ENCODE measurements around the gene MGA.

MGA gene

DNA sequence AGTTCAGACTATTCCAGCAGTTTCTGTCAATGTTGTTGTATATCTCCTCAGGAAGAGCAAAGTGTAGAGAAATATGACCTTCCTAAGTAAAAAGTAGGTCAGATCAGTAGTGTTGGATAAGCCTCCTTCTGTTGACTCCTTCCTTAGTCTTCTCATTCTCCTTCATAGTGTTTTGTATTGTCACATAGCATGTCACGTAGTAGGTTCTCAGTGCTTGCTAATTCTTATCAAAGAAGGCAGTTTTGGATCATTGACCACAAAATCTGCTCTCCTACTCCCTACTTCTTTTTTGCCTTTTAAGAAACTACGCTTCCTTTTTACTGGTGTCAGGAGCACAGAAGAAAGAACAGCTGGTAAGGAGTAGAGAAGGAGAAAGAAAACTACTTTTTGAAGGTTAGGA is 1.0 kb upstream of the MGA start:
- DNase-seq = no peak

DNA sequence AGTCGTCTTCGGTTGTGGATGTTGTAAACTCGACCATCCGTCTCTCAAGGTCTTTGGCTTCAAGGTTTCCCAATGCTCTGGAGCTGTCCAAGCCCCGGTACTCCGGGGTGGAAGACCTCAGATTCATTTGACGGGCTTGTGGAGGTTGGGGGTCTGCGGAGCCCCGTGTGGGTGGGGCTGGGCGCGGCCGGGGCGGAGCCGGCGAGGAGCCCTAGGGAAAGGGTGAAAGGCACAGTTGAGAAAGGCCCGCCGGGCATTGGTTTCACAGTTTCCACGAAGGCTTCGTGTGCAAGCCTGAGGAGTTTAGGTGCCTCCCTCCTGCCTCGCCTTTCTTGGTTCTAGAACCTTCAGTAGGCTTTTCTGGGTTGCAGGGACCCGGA is 360 bp upstream of the MGA start:
- DNase-seq = no peak

DNA sequence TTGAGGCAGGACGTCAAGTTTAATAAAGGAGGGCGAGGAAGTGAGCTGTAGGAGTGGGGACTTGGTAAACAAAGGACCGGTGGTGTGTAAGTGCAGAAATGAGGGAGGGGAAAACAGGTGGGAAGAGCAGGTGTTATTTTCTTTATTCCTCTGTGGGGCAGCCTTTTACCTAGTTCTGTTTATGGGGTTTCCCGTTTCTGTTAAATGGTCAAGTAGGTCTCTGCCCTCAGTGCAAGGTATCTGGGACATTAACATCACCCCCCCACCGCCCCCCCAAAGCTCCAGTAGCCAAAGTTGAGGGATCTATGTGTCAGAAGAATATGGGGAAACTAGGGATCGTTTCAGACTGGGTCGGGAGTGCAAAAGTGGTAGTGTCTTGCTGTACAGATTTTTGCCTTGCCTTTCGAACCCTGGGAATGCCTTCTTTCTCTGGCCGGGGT is 893 bp downstream of the MGA start:
- DNase-seq = no peak

DNA sequence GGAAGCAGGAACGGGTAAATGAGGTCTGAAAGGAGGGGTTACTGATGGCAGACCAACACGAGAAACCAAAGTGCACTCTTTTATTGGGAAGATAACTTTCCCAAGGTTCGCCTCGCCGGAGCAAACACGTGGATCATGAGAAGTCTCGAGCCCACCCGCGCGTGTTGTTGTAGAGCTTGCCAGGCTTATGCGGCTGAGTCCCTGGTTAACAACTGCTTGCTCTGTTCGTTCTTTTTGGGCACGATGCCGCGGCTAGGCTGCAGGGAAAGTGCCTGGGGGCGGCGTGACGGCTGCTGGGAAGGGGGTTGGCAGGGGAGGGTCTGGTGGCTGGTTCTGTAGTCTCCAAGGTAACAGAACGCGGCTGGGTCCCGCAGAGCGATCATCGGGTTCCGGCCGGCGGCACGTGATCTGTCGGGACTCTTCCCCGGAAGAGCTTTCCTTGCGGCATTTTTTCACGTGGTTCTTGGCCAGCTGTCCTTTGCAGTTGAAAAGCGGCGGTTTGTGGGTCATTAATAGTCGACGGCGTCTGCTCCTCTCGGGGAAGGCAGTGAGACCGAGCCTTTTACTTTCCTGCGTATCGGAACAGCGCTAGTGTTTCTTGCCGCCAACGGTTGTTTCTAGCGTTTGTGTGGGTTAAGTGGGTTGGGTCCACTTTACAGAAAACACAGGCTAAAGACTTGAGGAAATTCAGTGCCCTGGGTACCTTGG is 1.5 kb downstream of the MGA start:
- peak; percentile 85 to 87 for DNase-seq

DNA sequence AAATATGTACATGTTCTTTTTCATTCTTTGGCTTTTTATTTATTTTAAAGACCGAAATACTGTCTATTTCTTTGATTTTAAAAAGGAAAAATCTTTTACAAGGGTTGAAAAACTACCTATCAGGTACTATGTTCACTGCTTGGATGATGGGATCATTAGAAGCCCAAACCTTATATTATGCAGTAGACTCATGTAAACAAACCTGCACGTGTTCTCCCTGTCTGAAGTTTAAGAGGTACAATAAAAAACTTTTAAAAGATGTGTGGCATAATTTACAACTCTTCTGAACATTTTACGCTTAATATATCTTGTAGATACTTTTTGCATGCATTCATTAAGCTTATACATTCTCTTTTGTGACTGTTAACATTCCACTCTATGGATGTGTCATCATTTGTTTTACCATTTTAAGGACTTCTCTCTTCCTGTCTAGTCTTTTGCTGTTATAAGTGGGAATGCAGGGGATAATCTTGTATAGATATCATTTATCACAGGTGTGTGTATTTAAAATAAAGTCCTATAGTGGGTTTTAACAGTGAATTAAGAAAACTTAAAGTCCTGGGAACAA is 6.2 kb downstream of the MGA start:
- no peak for DNase-seq

DNA sequence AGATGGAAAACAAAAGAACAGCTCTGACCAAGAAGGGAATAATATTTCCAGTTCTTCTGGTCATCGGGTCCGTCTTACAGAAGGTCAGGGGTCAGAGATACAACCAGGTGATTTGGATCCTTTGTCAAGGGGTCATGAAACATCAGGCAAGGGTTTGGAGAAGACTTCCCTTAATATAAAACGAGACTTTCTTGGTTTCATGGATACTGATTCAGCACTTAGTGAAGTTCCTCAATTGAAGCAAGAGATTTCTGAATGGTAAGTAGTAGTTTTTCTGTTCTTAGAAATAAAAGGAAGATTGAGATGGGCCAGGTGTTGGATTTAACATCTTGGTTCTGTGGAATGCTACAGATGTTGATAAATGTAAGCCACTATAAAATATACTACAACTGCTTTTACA is 9.5 kb downstream of the MGA start:
- no peak for DNase-seq

DNA sequence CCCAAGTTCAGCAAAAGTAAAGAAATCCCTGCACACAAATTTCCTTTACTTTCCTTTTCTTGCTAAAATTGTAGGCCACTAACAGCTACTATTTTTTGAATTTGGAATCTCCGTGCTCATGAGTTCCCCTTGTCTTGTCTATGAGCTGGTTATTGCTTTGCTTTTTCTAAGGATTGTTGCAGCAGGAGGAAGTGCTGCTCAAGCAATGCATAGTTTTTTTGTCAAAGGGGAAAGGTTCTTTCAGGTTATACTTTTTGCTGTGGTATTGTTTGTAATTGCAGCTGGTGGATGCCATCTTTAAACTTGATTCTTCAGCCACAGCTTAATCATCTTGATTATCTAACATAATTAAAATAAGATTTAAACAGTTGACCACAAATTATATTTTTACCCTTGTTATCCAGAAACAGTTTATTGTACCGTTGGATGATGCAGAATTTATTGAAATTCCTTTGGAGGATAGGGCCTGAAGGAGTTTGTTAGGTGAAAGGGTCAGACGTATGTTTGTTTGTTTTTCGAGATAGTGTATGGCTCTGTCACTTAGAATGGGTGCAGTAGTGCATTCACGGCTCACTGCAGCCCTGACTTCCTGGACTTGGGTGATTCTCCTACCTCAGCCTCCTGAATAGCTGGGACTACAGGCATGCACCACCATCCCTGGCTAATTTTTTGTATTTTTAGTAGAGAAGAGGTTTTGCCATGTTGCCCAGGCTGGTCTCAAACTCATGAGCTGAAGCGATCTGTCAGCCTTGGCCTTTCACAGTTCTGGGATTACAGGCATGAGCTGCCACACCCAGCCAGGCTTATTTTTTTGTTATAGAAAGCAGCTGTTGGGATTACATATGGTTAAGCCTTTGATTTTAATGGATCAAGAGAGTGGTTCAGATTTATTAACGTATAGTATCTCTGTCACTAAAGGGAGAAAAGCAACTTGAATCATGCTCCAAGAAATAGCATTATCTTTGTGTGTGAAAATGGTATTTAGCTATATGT is 11.7 kb downstream of the MGA start:
- no peak for DNase-seq

DNA sequence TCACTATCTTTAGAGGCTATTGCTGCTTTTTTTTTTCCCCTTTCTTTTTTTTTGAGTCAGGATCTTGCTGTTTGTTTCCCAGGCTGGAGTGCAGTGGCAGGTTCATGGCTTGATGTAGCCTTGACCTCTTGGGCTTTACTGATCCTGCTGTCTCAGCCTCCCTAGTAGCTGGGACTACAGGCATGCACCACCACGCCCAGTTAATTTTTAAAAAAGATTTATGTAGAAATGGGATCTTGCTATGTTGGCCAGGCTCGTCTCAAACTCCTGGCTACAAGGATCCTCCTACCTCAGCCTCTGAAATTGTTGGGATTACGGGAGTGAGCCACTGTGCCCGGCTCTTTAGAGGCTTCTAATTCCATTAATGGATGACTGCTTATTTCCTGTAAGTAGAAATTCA is 15.1 kb downstream of the MGA start:
- no peak for DNase-seq

DNA sequence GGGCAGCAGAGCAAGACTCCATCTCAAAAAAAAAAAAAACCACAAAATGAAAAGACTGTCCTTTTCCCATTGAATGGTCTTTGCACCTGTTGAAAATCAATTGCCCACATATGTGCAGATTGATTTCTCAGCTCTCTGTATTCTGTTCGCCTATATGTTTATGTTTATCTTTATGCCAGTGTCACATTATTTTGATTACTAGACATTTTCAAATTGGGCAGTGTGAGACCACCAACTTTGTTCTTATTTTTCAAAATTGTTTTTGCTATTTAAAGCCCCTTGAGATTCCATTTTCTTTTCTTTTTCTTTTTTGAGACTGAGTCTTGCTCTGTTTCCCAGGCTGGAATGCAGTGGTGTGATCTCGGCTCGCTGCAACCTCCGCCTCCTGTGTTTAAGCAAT is 18.5 kb downstream of the MGA start:
- no peak for DNase-seq

DNA sequence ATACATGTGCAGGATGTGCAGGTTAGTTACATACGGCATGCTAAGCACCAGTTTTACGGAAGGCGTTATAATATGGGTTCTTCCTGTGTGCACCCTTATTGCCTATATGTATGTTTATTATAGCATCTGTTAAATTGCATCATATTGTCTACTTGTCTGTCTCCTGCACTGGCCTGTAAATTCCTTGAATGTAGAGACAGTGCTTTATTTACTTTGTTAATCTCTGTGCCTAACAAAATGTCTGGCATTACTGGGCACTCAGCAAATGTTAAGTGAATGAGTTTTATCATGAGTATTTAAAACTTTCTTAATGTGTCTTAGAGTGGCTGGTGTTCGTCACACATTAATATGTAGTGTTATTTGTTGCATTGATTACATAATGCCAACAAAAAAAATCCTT is 23.8 kb downstream of the MGA start:
- no peak for DNase-seq

DNA sequence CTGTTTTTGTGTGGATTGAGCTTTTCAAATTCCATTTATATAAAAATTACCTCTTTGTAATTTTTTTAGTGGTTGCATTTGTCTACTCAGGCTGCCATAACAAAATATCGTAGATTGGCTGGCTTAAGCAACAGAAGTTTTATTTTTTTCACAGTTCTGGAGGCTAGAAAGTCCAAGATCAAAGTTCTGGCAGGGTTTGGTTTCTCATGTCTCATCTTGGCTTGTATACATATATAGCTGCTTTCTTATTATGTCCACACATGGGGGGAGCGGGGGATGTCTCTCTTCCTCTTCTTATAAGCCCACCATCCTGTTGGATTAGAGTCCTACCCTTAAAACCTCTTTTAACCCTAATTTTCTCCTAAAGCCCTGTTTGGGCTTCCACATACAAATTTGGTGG is 28.5 kb downstream of the MGA start:
- no peak for DNase-seq

DNA sequence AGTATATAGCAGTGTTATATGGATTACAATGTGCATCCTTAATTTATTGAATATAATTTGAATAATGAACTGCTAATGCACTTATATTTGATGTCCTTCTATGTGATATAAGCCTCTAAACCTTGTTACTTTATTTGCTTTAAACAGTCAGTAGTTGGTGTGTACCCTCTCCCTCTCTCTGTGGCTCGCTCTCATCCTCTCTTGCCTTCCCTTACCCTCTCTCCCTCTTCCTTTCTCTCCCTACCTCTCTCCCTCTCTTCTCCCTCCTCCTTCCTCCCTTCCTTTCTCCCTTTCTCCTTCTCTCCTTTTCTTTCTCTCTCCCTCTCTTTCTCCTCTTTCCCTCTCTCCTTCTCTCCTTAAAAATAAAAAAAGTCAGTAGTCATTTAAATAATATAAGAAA is 28.9 kb downstream of the MGA start:
- no peak for DNase-seq

DNA sequence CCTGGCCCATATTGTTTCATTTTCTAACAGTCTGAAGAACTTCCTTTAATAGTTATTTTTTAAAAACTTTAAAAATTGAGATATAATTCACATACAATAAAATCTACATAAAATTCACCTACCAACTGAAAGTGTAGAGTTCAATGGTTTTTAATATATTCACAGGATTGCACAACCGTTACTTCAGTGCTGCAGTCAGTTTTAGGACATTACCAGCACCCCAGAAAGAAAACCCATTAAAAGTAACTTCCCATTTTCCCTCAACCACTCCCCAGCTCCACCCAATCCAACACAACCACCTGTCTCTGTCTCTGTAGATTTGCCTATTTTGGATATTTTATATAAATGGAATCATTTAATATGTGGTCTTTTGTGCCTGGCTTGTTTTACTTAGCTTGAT is 29.6 kb downstream of the MGA start:
- no peak for DNase-seq

DNA sequence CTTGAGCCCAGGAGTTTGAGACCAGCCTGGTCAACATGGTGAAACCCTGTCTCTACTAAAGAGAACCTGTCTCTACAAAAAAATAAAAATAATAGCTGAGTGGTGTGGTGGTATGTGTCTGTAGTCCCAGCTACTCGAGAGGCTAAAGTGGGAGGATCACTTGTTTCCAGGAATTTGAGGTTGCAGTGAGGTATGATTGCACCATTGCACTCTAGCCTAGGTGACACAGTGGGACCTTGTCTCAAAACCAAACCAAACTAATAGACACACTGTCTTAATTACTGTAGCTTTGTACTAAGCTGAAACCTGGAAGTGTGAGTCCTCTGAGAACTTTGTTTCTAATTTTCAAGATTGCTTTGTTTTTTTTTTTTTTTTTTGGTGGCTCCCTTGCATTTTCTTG is 30.4 kb downstream of the MGA start:
- DNase-seq = no peak

DNA sequence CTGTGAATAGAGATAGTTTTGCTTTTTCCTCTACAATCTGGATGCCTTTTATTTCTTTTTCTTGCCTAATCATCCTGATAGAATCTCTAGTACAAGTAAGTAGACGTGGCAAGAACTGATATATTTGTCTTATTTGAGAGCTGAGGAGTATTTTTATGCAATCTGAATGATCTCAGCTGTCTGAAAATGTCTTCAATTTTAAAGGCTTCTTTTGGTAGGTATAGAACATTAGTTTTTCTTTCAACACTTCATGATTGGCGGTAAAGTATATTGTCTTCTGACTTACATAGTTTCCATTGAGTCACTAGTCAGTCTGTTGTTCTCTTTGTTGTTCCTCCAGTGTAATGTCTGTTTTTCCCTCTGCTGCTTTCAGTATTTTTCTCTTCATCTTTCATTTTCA is 31.3 kb downstream of the MGA start:
- DNase-seq = peak in 1 of 2 donors; percentile 7

DNA sequence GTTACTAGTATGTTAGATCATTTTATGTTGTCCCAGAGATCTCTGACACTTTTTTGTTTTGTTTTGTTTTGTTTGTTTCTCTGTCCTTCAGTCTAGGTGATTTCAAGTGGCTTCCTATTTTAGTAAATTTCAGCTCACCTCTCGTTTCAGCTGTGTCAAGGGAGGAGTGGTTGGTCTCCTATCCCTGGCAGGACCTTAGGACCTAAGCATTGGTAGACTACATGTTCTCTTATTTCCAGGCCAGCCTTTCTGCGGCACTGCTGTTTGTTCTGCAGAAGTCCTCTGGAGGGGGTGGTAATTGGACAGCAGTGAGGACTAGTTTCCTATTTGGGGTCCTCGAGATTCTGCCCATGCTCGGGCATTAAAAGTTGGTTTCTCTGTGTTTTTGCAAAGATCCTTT is 31.8 kb downstream of the MGA start:
- no peak for DNase-seq

DNA sequence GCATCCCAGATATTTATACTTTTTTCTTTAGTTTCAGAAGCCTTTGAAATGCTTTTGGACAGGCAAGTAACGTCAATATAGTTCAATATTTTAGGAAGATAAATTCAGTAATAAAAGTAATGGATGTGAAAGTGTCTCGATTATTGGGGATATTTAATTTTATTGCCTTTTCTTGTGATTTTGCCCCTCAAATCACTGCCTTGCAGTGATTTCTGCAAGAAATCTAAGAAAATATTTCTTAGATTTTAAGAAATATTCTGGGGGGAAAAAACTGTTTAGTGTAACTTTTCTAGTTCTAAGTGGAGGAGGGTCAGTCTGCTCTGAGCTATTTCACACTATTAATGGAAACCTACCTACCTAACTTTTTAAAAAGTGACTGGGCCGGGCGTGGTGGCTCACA is 33.6 kb downstream of the MGA start:
- DNase-seq = no peak

DNA sequence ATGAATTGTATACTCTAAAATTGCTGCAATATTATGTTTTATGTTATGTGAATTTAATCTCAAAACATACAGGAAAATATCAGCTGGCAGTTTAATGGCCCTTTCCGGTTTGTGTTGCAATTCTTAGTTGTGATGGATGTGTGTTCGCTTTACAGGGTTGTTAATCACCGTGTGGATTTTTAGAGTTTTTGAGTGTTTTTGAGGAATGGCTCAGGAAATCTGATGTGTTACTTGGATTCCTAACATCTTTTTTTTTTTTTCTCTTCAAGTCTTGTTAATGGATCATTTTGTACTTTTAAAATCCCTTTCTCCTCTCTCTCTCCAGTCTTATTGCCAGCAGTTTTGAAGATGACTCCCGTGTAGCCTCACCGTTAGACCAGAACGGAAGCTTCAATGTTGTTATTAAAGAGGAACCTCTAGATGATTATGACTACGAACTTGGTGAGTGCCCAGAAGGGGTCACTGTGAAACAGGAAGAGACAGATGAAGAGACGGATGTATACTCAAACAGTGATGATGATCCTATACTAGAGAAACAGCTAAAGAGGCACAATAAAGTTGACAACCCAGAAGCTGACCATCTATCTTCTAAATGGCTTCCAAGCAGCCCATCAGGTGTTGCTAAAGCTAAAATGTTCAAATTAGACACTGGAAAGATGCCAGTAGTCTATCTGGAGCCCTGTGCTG is 35.7 kb downstream of the MGA start:
- peak; percentile 65 to 71 for DNase-seq

DNA sequence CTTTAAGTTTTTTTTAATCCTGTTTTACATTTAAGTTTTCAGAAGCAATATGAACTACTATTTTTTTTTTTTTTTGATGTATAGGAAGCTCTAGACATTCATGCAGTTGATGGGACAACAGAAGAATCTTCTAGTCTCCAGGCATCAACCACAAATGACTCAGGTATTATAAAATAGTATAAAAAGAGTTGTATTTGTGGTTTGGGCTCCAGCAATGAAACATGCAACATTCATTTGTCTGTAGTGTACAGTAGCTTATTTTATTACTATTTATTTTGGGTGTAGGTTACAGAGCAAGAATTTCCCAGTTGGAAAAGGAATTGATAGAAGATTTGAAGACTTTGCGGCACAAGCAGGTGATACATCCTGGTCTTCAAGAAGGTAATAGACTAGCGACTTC is 38.6 kb downstream of the MGA start:
- no peak for DNase-seq

DNA sequence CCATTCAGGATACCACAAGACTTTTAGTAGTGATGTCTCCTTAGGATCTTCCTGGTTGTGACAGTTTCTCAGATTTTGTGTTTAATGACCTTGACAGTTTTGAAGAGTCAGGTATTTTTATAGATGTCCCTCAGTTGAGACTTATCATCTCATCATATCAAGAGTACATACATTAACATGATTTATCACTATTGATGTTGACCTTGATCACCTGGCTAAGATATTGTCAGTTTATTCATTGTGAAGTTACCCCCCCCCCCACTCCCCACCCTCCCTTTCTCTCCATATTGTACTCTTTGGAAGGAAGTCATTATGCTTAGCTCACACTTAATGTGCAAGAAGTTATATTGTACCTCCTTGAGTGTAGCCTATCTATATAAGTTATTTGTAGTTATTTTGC is 42.9 kb downstream of the MGA start:
- no peak for DNase-seq

DNA sequence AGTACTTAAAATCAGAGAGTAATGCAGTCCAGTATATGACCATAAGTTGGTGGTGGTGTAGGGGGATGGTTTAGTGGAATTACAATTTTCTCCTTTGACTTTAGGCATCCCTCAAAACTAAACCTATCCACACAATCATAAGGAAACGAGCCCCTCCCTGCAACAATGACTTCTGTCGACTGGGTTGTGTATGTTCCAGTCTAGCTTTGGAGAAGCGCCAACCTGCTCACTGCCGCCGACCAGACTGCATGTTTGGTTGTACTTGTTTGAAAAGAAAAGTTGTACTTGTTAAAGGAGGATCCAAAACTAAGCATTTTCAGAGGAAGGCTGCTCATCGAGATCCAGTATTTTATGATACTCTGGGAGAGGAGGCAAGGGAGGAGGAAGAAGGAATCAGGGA is 52.8 kb downstream of the MGA start:
- no peak for DNase-seq

DNA sequence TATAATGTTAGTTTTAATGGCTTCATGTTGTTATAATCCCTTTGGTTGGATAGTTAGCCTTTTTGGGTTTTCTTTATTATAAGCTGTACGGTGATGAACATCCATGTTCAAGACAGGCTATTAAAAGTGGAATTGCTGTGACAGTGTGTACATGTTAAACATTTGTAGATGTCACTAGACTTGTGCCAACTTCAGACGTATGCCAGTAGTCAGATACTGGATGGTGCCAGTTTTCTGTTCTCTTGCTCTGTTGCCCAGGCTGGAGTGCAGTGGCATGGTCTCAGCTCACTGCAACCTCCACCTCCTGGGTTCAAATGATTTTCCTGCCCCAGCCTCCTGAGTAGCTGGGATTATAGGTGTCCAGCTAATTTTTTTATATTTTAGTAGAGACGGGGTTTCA is 54.1 kb downstream of the MGA start:
- no peak for DNase-seq

DNA sequence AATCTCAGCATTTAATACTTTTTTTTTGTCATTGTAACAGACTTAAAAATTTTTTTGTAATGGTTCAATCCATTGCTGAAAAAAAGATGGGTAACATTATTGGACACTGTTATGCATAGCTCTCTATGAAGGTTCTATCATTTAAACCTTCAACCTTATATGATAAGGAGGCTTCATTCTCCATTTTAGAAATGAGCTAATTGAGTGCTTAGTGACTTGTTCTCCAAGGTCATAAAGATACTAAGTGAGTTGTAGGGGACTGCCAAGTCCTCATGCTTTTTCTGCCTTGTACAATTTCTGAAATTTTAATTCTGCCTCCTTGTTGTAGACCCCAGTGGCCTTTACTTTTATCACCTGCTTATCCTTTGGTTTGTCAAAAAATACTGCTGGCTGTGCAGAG is 56.7 kb downstream of the MGA start:
- DNase-seq = no peak
